HPDE6-E6E7 (cell line): ENCODE measurements around the gene NCR2.
"Not testable (repeated sequence)": the region's sequence is repeated elsewhere in the genome, so short reads cannot be mapped to it uniquely, and the experiment has no call there.

Experiments
- DNase-seq: peaks from one replicate; pipeline ENCODE4 v3.0.0; 2011; ENCODE audit warnings: missing footprints; ENCODE audit errors: extremely low spot score

NCR2 gene, protein sequence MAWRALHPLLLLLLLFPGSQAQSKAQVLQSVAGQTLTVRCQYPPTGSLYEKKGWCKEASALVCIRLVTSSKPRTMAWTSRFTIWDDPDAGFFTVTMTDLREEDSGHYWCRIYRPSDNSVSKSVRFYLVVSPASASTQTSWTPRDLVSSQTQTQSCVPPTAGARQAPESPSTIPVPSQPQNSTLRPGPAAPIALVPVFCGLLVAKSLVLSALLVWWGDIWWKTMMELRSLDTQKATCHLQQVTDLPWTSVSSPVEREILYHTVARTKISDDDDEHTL

DNA sequence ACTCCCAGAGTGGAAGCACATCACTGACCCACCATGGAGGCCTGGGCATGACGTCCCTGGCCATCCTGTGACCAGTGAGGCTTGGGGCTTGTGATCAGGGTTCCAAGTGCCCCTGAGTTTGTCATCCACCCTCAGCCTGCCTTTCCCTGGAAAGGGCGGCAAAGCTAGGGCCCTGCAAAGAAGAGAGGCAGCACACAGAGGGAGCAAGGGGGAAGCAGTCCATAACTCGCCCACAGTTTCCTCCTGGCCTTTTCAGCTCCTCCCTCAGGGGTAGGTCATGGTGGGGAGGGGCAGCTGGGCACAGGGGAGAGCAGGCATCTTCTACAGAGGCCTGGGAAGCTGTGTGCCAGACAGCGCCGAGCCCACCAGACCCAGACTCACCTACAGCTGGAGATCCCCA is at the start of gene NCR2:
TSS of gene NCR2 (plus strand) at position 313 of the 400 bp plus-strand sequence. CDS start 269 bp downstream, outside the sequence.
- DNase-seq = no peak

DNA sequence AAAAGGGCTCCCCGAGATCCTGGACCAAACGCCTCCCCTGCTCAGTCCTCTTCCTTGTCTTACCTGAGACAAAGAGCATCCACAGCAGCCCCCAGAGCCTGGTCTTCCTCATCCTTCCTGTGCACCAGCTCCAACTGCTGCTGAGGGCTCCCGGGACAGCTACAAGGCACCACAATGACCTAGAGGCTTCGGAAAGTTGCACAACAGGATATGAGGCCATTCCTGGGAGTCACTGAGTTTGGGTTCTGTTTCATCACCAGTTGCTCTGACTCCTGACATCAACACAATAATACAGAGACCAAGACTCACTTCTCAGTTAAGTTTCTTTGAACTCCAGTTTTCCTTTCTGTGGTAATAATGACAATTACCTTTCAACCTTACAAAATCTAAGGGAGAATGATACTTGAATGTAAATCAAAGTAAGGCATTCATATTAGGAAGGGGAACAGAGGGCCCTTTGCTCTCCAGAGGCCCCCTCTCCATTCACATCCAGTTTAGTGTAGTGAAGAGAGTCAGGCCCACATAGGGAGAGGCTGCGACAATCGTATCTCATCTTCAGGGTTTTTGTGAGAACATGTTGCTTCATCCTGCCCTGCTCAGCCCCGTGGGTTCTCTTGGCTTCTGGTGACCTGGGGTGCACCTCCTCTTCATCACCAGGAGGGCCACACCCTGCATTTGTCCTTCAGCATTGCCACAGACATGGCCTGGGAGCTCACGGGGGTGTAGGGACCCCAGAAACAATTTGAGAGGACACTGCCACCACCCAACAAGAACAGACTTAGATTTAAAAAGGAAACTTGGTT is 48.7 kb upstream of the NCR2 start, which contains the start of gene TREM1:
TSS of gene TREM1 (minus strand) at position 139 of the 803 bp plus-strand sequence. CDS start at position 112, 27 bp downstream.
- peak; percentile 43 for DNase-seq

DNA sequence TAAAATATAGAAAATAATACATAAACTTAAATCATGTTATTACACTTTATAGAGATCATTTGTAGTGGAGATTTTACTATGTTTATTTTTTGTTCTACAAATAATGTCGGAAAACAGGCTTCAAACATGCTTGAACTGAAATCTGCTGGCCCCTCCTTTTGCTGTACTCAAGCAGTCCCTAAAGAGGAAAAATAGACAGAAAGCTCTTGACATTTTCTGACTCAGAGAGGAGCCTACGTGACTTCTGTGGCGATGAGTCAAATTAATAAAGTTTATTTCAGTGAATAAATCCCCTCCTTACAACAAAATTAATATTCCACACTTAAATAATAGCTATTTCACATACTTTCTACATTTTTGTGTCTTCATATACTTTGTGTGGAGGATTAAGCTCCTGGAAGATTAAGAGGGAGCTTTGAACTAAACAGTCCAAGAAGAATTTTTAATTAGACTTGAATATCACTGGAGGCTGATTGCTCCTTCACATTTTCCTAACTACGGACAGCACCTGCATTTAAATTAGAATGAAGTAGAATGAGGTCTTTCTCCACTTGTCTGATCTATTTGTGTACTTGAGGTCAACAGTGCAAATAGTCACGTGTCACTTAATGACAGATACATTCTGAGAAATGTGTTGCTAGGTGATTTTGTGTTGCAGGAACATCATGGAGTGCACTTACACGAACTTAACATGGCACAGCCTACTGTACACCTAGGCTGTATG is 47.2 kb upstream of the NCR2 start:
- no peak for DNase-seq

- DNase-seq = no peak
Observed at GRCh38 chr6:41288754-41289129, 46.7 kb upstream of the NCR2 start.

GRCh38 chr6:41289815-41290214 is 45.6 kb upstream of the NCR2 start:
- no peak for DNase-seq

DNA sequence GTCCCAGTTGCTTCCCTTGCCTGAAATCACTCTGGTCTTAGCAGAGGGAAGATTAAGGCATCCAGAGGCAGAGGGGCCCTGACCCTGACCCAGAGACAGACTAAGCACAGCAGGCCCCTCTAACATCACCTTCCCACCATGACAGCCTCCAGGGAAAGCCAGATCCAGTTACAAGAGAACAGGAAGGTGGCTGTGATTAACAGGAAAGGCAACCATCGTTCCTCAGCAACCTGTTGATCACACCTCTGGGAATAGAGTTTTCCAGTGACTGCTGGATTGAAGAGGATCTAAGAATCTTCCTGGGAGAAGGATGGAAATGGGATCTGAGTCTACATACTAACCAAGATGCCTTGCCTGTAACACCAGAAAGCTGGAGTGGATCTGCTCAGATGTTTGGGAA is 43.7 kb upstream of the NCR2 start:
- DNase-seq = no peak

DNA sequence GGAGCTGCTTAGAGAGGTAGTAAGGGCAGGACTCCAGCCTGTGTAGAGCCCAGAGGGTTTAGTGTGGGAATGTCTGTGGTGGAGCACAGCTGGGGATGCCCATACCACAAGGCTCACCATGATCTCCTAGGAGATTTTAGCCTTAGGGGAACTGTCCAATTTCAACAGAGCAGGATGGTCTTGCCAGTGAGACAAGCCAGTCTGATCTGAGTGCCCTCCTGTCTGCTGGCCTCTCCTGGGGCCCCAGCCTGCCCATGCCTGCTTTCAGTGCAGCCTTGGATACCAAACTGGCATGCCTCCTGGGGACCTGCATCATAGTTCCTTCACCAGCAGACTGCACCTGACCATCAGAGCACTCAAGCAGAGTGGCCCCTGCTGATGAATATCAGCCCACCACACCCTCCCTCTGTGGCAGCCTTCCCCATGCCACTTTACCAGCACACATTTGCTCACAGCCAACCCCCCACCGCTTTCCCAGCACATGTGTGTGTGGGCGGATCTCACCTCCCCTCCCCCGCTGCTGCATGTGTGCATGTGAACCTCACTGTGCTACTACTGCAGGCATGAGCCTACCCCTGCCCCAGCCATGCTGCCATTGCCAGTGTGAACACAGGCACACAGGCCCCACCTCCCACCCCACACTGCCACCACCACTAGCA is 41.1 kb upstream of the NCR2 start:
- DNase-seq = no peak

GRCh38 chr6:41297248-41297647 is 38.2 kb upstream of the NCR2 start:
- not testable (repeated sequence) for DNase-seq

GRCh38 chr6:41298785-41299502 is 36.5 kb upstream of the NCR2 start:
- no peak for DNase-seq

GRCh38 chr6:41302638-41303037 is 32.8 kb upstream of the NCR2 start:
- DNase-seq = no peak

- peak; percentile 44 for DNase-seq
Observed at GRCh38 chr6:41306187-41306854, 29.1 kb upstream of the NCR2 start.

DNA sequence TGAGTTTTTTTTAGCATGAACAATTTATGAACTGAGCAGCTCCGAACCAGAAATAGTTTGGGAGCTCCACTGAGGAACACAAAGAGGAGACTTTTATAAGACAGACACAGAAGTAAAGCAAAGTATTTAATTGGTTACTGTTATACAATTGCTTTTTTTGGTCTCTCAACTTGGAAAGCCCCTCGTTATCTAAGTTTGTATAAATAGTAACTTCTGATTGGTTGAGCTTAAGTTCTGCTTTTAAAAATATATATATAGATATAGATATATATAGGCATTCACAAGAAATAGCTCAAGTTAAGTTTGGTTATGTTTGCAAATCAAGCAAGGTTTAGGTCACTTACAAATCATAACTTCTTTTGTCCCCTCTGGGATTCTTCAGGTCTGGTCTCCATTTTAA is 20.2 kb upstream of the NCR2 start:
- DNase-seq = no peak

DNA sequence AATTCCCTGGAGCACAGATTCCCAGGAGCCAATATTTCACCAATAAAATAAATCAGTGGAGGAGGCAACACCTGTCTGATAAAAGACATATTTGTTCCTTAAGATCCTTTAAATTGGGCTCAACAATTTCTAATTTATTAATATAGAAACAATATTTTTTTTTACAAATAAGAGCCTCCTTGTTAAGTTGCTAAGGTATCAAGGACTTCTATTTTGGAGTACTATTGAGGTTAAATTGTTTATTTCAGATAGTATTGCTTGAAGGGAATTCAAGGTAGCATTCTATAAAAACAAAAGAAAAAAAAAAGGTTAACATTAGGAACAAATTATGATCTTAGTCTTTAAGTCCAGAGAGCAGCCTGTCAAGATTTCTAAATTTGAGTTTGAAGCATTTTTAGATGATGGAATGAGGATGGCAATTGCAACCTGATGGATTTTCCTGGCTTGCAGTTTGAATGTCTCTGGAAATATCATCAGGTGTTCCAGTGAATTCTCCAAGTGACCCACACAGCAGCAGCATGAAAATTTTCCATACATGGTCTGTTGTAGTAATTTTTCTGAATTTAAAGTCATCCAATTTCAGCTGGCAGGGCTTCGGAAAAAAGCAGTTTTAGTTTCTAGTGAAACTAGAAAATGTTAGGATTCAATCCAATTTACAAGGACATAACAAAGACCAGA is 19.3 kb upstream of the NCR2 start:
- DNase-seq = no peak

GRCh38 chr6:41318261-41318653 is 17.2 kb upstream of the NCR2 start:
- DNase-seq = no peak

- DNase-seq = peak; percentile 68
Observed at GRCh38 chr6:41318654-41319565, 16.5 kb upstream of the NCR2 start.

DNA sequence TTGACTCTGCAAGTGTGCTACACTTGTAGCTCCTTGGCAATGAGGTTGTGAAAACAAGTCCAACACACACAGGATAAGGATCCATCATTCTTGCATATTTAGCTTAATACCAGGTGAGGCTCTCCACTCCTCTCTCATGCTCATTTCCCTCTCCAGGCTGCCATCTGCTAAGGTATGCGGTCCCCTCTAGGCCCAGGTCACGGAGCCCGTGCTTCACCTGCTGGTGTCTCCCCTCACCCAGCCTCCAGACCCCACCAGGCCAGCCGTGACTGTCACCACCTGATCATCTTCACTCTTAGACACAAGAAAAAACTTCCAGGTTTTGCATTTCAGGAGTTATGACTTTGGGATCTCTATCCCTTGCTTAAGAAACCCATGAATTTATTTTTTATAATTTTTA is 14.2 kb upstream of the NCR2 start:
- DNase-seq = no peak

DNA sequence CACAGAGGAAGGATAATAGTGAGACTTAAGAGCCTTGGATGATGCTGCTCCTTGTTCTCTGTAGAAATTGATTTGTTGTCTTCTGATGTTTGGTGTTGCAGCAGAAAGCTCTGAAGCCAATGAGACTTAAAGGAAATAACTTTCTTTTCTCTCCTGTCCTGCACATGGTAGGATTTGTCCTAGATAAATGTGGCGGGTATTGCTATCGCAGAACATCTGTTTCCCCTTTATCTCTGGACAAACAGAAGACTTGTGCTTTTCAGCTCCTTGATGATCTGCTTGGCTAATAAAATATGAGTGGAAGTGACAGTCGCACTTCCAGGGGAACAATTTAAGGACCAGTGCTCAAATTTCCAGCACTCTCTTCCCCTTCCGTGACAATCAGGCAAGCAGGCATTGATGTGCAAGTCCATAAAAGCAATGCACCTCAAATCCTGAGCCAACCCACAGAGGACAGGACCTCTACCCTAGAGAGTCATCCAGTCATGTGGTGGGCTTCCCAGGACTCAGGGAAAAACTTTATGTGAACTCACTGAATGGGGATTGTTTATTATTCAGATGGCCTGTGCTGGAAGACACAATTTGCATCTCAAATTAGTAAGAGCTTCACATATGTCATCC is 9.9 kb upstream of the NCR2 start:
- no peak for DNase-seq

DNA sequence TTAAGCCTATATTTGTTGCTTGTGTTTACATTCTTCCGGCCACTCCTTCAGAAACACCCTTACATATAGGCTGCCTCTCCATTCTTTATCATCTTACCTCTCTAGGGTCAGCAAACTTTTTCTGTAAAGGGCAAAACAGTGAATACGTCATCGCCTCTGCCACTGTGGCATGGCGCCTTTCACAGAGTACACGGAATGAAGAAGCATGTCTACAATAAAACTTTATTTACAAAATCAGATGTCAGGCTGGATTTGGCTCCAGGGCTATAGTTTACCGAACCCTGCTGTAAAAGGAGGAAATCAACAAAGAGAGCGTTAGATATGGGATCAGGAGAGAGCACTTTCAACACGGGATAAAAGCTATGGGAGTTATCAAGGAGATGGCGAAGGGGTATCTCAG is 9.3 kb upstream of the NCR2 start:
- DNase-seq = no peak

DNA sequence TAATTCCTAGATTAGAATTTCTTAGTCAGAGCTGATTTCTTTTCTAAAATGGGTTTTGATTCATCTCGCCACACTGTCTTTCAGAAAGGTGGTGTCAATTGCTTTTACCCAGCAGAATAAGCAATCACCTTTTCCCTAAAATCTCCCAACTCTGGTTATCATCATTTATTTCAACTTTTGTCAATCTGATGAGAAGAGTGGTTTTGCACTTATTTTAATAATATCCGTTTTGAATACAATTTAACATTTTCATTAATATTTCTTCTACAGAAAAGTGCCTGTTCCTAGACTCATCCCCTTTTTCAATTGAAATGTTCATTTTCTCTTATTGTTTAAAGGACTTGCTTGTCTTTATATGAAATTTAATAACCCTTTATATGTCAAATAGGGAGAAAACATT is 8.2 kb upstream of the NCR2 start:
- DNase-seq = no peak
